LNCAP (cell line): ENCODE measurements around the gene SLC17A1.

Source experiments
- TF ChIP-seq, protein P1 (sequence below): fragments of 450-650 bp; IDR thresholded peaks from 2 replicates; pipeline ENCODE4 v1.5.1; 2017; ENCODE audit warnings: mild to moderate bottlenecking

The SLC17A1 gene, protein sequence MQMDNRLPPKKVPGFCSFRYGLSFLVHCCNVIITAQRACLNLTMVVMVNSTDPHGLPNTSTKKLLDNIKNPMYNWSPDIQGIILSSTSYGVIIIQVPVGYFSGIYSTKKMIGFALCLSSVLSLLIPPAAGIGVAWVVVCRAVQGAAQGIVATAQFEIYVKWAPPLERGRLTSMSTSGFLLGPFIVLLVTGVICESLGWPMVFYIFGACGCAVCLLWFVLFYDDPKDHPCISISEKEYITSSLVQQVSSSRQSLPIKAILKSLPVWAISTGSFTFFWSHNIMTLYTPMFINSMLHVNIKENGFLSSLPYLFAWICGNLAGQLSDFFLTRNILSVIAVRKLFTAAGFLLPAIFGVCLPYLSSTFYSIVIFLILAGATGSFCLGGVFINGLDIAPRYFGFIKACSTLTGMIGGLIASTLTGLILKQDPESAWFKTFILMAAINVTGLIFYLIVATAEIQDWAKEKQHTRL

DNA sequence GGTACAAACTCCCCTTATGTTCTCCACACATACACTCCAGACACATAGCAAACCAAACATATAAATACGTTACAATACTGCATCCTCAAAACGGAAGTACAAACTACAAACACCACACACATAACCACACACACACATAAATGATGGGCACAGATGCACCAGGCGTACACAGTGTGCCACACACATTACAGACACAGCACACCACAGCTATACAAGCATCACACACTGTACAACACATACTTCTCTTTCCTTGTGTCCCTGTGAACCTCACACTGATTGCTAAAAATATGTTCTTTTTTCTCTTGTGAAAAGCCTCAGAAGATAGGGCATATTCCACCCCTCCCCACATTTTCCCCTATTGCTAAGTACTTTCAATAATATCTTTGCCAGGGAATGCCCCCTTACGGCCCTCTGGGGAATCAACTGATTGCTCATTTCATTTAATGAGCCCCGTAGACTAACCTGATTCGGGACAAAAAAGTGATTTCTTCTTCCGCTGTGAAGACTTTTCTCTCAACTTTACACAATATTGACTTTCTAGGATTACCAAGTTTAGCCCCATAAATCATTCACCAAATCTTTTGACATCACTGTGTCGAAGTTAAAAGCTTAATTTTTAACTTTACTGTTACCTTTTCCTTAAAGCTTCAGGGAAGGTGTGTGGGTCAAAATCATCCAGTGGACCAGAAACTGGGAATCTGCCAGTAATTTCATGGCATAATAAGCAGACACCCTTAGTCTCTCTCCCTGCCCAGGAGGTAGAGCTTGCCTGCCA, at the start of gene SLC17A1:
Gene SLC17A1, minus strand, starts transcription at position 521 of the 775 bp plus-strand sequence. CDS start 1,495 bp downstream, outside the sequence.
- TF ChIP-seq, protein P1, sequence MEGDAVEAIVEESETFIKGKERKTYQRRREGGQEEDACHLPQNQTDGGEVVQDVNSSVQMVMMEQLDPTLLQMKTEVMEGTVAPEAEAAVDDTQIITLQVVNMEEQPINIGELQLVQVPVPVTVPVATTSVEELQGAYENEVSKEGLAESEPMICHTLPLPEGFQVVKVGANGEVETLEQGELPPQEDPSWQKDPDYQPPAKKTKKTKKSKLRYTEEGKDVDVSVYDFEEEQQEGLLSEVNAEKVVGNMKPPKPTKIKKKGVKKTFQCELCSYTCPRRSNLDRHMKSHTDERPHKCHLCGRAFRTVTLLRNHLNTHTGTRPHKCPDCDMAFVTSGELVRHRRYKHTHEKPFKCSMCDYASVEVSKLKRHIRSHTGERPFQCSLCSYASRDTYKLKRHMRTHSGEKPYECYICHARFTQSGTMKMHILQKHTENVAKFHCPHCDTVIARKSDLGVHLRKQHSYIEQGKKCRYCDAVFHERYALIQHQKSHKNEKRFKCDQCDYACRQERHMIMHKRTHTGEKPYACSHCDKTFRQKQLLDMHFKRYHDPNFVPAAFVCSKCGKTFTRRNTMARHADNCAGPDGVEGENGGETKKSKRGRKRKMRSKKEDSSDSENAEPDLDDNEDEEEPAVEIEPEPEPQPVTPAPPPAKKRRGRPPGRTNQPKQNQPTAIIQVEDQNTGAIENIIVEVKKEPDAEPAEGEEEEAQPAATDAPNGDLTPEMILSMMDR, result no peak

DNA sequence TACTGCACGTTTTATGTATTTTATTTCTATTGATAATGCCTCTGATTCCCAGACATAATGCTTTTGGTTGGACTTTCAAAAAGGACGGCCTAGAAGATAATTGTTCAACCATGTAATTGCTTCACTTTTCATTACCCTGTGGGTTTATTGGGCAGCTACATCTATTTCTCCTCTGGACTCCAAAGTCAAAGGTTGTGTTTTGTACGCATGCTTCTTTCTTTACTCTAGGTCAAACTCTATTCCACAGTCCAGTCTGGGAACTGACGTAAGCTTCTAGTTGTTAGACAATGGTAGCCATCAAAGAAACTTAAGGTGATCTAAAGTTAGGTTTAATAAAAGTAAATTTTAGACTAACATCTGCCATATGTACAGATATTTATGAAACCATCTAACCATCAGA, 48.7 kb upstream of the SLC17A1 start:
- TF ChIP-seq, protein P1, result no peak

DNA sequence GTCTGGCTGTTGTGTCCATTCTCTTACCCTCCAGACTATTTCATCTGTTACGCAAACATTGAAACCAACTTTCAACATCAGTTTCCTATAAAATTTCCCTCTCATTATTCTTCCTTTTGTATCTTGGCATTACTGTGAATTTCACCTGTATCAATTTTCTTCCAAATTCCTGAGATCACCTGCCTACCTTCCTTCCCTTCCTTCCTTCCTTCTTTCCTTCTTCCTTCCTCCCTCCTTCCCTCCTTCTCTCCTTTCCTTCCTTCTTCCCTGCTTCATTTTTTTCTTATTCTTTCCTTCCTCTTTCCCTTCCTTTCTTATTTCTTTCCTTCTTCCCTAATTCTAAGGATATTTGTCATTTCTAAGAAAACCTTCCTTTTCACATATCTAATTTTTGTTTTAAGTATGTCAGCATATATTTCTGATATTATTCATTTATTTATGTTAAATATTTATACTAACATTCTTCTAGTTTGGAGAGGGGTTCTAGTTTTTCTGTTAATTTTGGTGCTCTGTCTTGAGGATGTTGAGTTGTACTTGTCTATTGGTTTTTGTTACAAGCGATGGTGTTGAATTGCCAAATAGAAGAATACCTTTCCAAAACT, 47.0 kb upstream of the SLC17A1 start:
- TF ChIP-seq, protein P1, result no peak

DNA sequence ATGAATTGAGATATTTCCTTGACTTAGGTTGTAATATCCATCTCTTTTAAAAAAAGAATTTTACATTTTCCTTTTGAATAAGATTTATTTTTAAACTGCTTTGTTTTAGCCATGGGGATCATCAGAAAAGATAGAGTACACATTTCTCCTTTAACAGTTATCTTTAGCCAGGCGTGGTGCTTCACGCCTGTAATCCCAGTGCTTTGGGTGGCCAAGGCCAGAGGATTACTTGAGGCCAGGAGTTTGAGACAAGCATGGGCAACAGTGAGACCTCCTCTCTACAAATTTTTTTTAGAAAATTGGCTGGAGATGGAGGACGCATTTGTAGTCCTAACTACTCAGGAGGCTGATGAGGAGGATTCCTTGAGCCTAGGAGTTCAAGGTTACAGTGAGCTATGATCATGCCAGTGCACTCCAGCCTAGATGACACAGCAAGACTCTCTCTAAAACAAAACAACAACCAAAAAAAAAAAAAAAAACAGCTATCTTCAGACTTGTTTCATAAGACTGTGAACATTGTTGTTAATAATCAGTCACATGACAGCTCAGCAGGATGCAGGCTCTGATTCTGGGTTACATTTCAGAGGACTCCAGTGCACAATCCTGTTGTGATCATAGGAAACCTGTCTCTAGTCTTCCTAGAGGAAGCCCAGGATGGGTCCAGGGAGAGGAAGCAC, 44.2 kb upstream of the SLC17A1 start:
- TF ChIP-seq, protein P1, result no peak

DNA sequence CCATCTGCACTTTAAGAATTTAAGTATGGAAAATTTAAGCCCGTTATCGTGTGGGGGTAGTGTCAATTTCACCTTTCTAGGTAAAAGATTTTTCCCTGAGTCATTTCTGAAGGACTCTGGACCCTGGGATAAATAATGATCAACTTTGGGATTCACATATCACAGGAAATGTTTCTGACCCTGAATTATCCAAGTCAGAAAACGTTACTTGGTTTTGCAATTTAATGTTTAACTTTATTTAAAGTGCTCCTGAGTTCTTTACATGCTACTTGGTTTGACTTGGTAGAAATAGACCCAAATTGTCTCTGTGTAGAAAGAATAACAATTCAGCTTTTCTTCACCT, 43.7 kb upstream of the SLC17A1 start:
- TF ChIP-seq, protein P1, result no peak

DNA sequence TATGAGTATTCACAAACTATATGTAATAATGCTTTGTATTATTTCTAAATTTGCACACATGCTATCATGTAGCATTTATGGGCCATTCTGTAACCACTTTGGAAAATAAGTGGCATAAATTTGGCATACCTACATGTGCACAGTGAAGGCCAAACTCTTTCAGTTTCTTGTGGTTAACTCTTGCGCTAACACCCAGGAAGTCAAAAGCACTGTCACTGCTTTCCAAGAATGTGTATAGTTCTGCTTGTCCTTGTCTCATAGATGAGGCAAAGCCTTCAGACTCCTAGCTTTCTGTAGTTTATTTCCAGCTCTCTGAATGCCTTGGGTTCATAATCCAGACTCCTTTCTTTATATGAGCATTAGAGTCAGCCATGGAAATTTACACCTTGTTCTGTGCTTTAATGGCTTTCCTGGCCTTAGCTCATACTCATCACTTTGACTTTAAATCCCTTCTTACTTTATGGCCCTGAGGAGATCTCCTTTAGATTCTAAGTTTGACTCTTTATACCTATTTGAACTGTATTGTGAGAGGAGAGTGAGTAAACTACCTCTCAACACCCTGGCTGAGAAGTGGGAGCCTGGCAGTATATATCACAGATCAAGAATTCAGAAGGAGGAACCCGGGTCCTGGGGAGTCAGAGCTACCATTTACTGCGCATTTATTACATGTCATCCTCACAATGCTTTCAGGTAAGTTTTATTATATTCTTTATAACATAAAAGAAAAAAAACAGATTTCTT, 43.1 kb upstream of the SLC17A1 start:
- TF ChIP-seq, protein P1, result no peak
